CD14-positive monocyte (primary cell): ENCODE measurements around the gene FCN3. TPM values are rescaled to one million over a fixed set of nuclear protein-coding genes. Genes with fewer than 3 reads are reported as not detected.

Experiments used
- DNase-seq, 3 donors: peaks; one replicate each; pipeline ENCODE4 v3.0.0-alpha.2; 2011 to 2022
- H2AFZ ChIP-seq: 2 replicates; pipeline ENCODE4 v1.6.0; 2012; ENCODE audit warnings: mild to moderate bottlenecking, low read depth, low read length, inconsistent platforms; ENCODE audit not compliant: insufficient read depth, poor library complexity, severe bottlenecking
- H3K27ac ChIP-seq, 2 donors: 1 replicate in 1 of 2; 2 replicates in 1 of 2; pipeline ENCODE4 v1.5.1; 2012 to 2013; ENCODE audit warnings: low read length in 2 of 2, control low read depth in 1 of 2, inconsistent platforms in 1 of 2, low read depth in 1 of 2, mild to moderate bottlenecking in 1 of 2
- H3K27me3 ChIP-seq, 2 donors: one replicate each; pipeline versions ENCODE4 v1.6.0 to v1.6.1; 2011 to 2013; ENCODE audit warnings: low read length in 2 of 2; ENCODE audit not compliant: control insufficient read depth in 2 of 2, insufficient read depth in 2 of 2
- H3K36me3 ChIP-seq, 2 donors: replicated peaks in 1 of 2; 1 replicate in 1 of 2; 2 replicates in 1 of 2; pipeline versions ENCODE4 v1.5.1 to v1.6.1; 2012 to 2013; ENCODE audit warnings: low read length in 2 of 2, control low read depth in 1 of 2, inconsistent platforms in 1 of 2, mild to moderate bottlenecking in 1 of 2; ENCODE audit not compliant: insufficient read depth in 2 of 2, control insufficient read depth in 1 of 2
- H3K4me1 ChIP-seq, 2 donors: 1 replicate in 1 of 2; 2 replicates in 1 of 2; pipeline versions ENCODE4 v1.5.1 to v1.6.1; 2012 to 2013; ENCODE audit warnings: low read length in 2 of 2, control low read depth in 1 of 2, inconsistent platforms in 1 of 2, mild to moderate bottlenecking in 1 of 2, moderate library complexity in 1 of 2; ENCODE audit not compliant: insufficient read depth in 2 of 2, control insufficient read depth in 1 of 2
- H3K4me2 ChIP-seq: replicated peaks from 2 replicates; pipeline ENCODE3; 2012; ENCODE audit warnings: low read length, moderate library complexity, mild to moderate bottlenecking; ENCODE audit not compliant: poor library complexity, severe bottlenecking; ENCODE audit errors: extremely low read depth
- H3K4me3 ChIP-seq, 3 experiments: fragments of 200-600 bp in 1 of 3; sonication (generic) in 1 of 3; replicated peaks in 1 of 3; 1 replicate in 2 of 3; 2 replicates in 1 of 3; pipeline ENCODE4 v1.5.1; 2011 to 2013; ENCODE audit warnings: low read length in 3 of 3, mild to moderate bottlenecking in 3 of 3, control low read depth in 2 of 3, low read depth in 2 of 3, inconsistent platforms in 1 of 3, moderate library complexity in 1 of 3
- H3K79me2 ChIP-seq: 2 replicates; pipeline ENCODE4 v1.6.0; 2012; ENCODE audit warnings: mild to moderate bottlenecking, control low read depth, inconsistent platforms, low read length, moderate library complexity; ENCODE audit not compliant: insufficient read depth
- H3K9ac ChIP-seq: 2 replicates; pipeline ENCODE4 v1.6.0; 2017; ENCODE audit warnings: low read length, mild to moderate bottlenecking; ENCODE audit not compliant: insufficient read depth, poor library complexity, severe bottlenecking
- H3K9me3 ChIP-seq, 2 donors: replicated peaks in 1 of 2; 1 replicate in 1 of 2; 2 replicates in 1 of 2; pipeline versions ENCODE4 v1.5.1 to v1.6.1; 2012 to 2013; ENCODE audit warnings: low read length in 2 of 2, control low read depth in 1 of 2; ENCODE audit not compliant: control insufficient read depth in 1 of 2, insufficient read depth in 1 of 2
- H4K20me1 ChIP-seq: 2 replicates; pipeline ENCODE4 v1.6.0; 2012; ENCODE audit warnings: mild to moderate bottlenecking, low read length, control low read depth, moderate library complexity; ENCODE audit not compliant: insufficient read depth
- H3K27ac Mint-ChIP-seq, 7 donors: one replicate each; pipeline ENCODE4 v1.8.0; 2020; ENCODE audit warnings: mild to moderate bottlenecking in 7 of 7, mixed read lengths in 7 of 7, moderate library complexity in 6 of 7, inconsistent platforms in 2 of 7
- H3K27me3 Mint-ChIP-seq, 3 donors: one replicate each; pipeline ENCODE4 v1.8.0; 2021 to 2022; ENCODE audit warnings: low read depth in 3 of 3, mild to moderate bottlenecking in 3 of 3, mixed read lengths in 3 of 3, moderate library complexity in 3 of 3, inconsistent platforms in 1 of 3
- H3K36me3 Mint-ChIP-seq, 2 donors: one replicate each; pipeline ENCODE4 v1.8.0; 2020; ENCODE audit warnings: mixed read lengths in 2 of 2, inconsistent platforms in 1 of 2, mild to moderate bottlenecking in 1 of 2
- H3K4me1 Mint-ChIP-seq: one replicate; pipeline ENCODE4 v1.8.0; 2020; ENCODE audit warnings: mild to moderate bottlenecking, mixed read lengths
- H3K4me3 Mint-ChIP-seq, 2 donors: one replicate each; pipeline ENCODE4 v1.8.0; 2020; ENCODE audit warnings: mild to moderate bottlenecking in 2 of 2, mixed read lengths in 2 of 2, moderate library complexity in 1 of 2
- H3K9me3 Mint-ChIP-seq, 7 donors: one replicate each; pipeline ENCODE4 v1.8.0; 2020 to 2022; ENCODE audit warnings: mixed read lengths in 7 of 7, mild to moderate bottlenecking in 6 of 7, moderate library complexity in 6 of 7, inconsistent platforms in 2 of 7
- WGBS: methylation state at CpG from one replicate; pipeline ENCODE4 v1.1.5; 2013; ENCODE audit warnings: missing lambda C conversion rate; ENCODE audit not compliant: insufficient coverage; 5-methylcytosine and 5-hydroxymethylcytosine counted together
- intact Hi-C, 2 donors: fragments of 100-400 bp; cut with micrococcal nuclease; formaldehyde crosslinking; loops; one replicate each; pipeline versions ENCODE4 v1.15.0 to v1.15.1; 2023
- polyA plus RNA-seq, 3 donors: library from polyadenylated mRNA; depleted of rRNA in 1 of 3; unstranded in 2 of 3; stranded (reverse) in 1 of 3; fragments of 300-500 nt in 2 of 3; fragments of >200 nt in 1 of 3; fragmentation: Illumina TruSeq in 2 of 3; gene quantifications; 1 replicate in 2 of 3; 2 replicates in 1 of 3; pipeline ENCODE4 v1.2.3, GENCODE V29; 2012 to 2021
- TF ChIP-seq, protein P1 (sequence below): fragments of 200-600 bp; IDR thresholded peaks from one replicate; pipeline ENCODE4 v1.8.0; 2022; ENCODE audit warnings: antibody characterized with exemption, mild to moderate bottlenecking

FCN3 gene
- polyA plus RNA-seq, 3 donors: not detected

GRCh38 chr1:27392778-27393635, 18.4 kb upstream of the FCN3 start:
- peaks cover 0 to 5% (median 0%) of the 10 kb centered on the region in 7 donors for H3K9me3 Mint-ChIP-seq
- no peaks in the 10 kb centered on the region for H3K9me3 ChIP-seq
- H3K4me1 Mint-ChIP-seq: peaks cover 16% of the 10 kb centered on the region
- H3K36me3 Mint-ChIP-seq: no peaks in the 10 kb centered on the region
- H3K27ac Mint-ChIP-seq: peak overlapping the region in 6 of 7 donors; percentile 15 to 90 (median 81)
- H3K9ac ChIP-seq: peak overlapping the region; percentile 45
- no peaks in the 10 kb centered on the region for H3K36me3 ChIP-seq
- TF ChIP-seq, protein P1, sequence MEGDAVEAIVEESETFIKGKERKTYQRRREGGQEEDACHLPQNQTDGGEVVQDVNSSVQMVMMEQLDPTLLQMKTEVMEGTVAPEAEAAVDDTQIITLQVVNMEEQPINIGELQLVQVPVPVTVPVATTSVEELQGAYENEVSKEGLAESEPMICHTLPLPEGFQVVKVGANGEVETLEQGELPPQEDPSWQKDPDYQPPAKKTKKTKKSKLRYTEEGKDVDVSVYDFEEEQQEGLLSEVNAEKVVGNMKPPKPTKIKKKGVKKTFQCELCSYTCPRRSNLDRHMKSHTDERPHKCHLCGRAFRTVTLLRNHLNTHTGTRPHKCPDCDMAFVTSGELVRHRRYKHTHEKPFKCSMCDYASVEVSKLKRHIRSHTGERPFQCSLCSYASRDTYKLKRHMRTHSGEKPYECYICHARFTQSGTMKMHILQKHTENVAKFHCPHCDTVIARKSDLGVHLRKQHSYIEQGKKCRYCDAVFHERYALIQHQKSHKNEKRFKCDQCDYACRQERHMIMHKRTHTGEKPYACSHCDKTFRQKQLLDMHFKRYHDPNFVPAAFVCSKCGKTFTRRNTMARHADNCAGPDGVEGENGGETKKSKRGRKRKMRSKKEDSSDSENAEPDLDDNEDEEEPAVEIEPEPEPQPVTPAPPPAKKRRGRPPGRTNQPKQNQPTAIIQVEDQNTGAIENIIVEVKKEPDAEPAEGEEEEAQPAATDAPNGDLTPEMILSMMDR: no peak
- no peaks in the 10 kb centered on the region for H3K79me2 ChIP-seq
- peak overlapping the region; percentile 69 for H2AFZ ChIP-seq
- peak overlapping the region; percentile 72 for H3K4me2 ChIP-seq
- peak overlapping the region in 2 of 3 experiments; percentile 2 to 62 for H3K4me3 ChIP-seq
- peak overlapping the region; percentile 72 to 81 for H3K4me3 Mint-ChIP-seq
- DNase-seq: no peak
- peaks cover 0 to 19% of the 10 kb centered on the region in 2 donors for H3K27me3 ChIP-seq
- no peak overlapping the region for H3K27ac ChIP-seq
- H4K20me1 ChIP-seq: no peaks in the 10 kb centered on the region
- WGBS: 15% methylated on average over 18 of the region's 30 CpGs
- peaks cover 16 to 18% of the 10 kb centered on the region in 2 donors for H3K4me1 ChIP-seq
- intact Hi-C loops: loop anchor here in 1 of 2 donors (2.0 to 10.0 kb wide), 2 partner anchors 24 to 288 kb away; no protein-coding TSS in a partner anchor
- H3K27me3 Mint-ChIP-seq: peaks cover 20 to 23% (median 22%) of the 10 kb centered on the region in 3 donors

DNA sequence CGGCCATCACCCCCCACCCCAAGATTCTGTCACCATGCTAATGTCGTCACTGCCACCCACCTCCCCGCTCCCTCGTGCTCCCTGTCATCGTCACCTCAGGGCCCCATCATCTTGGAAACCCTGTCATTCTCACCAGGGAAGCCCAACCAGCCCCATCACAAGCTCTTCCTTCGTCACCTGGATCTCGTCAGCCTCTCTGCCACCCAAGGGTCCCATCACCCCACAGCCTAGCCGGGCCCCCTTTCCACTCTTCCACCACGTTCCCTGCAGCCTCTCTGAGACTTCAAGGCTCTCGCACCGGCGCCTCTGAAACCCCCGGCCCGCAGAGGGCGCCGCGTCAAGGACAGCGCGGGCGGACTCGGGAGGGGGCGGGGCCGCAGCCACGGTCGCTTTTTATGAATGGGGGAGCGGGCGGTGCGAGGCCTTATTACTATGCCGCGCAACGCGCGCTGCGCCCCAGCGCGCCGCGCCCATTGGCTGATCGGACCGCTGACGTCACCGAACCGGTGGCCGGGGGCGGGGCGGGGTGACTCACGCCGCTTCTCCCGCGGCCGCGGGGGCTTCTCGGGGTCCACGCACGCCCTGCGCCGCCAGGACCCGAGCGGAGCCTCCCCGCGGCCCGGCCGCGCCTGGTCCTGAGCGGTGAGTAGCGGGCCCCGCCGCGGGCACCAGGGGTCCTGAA, 17.6 kb upstream of the FCN3 start, which contains the start of gene GPR3:
GPR3 (plus strand) TSS at position 527 of the 682 bp plus-strand sequence. CDS start 1,177 bp downstream, outside the sequence.
- Histone ChIP-seq H3K27ac (no peak within 1 kb of the TSS), H4K20me1 (no peaks in the 10 kb centered on the region), H3K79me2 (no peaks in the 10 kb centered on the region), H3K4me1 (peaks cover 16 to 18% of the 10 kb centered on the region in 2 donors), H3K36me3 (no peaks in the 10 kb centered on the region), H3K9me3 (no peaks in the 10 kb centered on the region), H3K4me2 (peak within 1 kb of the TSS; percentile 72), H2AFZ (peak within 1 kb of the TSS; percentile 69), H3K4me3 (peak within 1 kb of the TSS in 2 of 3 experiments; percentile 2 to 62), H3K9ac (peak within 1 kb of the TSS; percentile 45), H3K27me3 (peaks cover 0 to 19% of the 10 kb centered on the region in 2 donors)
- H3K36me3 Mint-ChIP-seq: no peaks in the 10 kb centered on the region
- intact Hi-C loops: loop anchor here in 1 of 2 donors (2.0 to 10.0 kb wide), 2 partner anchors 23 to 287 kb away; no protein-coding TSS in a partner anchor
- TF ChIP-seq, protein P1: peak; percentile 46
- peaks cover 0 to 5% (median 0%) of the 10 kb centered on the region in 7 donors for H3K9me3 Mint-ChIP-seq
- DNase-seq: peak; percentile 91 to 94 (median 94)
- H3K4me1 Mint-ChIP-seq: peaks cover 16% of the 10 kb centered on the region
- peak within 1 kb of the TSS; percentile 81 to 90 for H3K4me3 Mint-ChIP-seq
- peak within 1 kb of the TSS; percentile 65 to 91 (median 87) for H3K27ac Mint-ChIP-seq
- WGBS: 1% methylated on average over 69 of the region's 69 CpGs
- H3K27me3 Mint-ChIP-seq: peaks cover 20 to 24% (median 22%) of the 10 kb centered on the region in 3 donors
